B cell (primary cell): ENCODE measurements around the gene RGS6. TPM values are rescaled to one million over a fixed set of nuclear protein-coding genes. Genes with fewer than 3 reads are reported as not detected.

Experiments
- ATAC-seq: fragments of 200-7000 bp; cut with Tn5 transposase; one replicate; pipeline ENCODE4 v1.10.0; 2021; ENCODE audit warnings: low read depth, mild to moderate bottlenecking, moderate number of reproducible peaks, moderate library complexity
- CTCF ChIA-PET: fragments of 350-600 bp; sonication (Branson Sonifier 250); formaldehyde crosslinking; loops from one replicate; lab custom pipeline; 2021; ENCODE audit warnings: antibody characterized with exemption, inconsistent platforms; lab: Charles Lee
- POLR2A ChIA-PET: fragments of 350-600 bp; sonication (Branson Sonifier 250); formaldehyde crosslinking; loops from one replicate; lab custom pipeline; 2021; ENCODE audit warnings: antibody characterized with exemption; lab: Charles Lee
- DNase-seq: peaks from one replicate; pipeline ENCODE4 v3.0.0; 2013
- H2AFZ ChIP-seq: 2 replicates; pipeline ENCODE4 v1.6.1; 2012; ENCODE audit warnings: mild to moderate bottlenecking, low read depth, low read length; ENCODE audit not compliant: insufficient read depth, poor library complexity, severe bottlenecking
- H3K27ac ChIP-seq, 2 donors: 1 replicate in 1 of 2; 2 replicates in 1 of 2; pipeline ENCODE4 v1.5.1; 2012 to 2013; ENCODE audit warnings: low read length in 2 of 2, mild to moderate bottlenecking in 2 of 2, moderate library complexity in 1 of 2
- H3K27me3 ChIP-seq, 4 experiments: fragments of 200-600 bp in 1 of 4; sonication (generic) in 1 of 4; replicated peaks in 1 of 4; 1 replicate in 2 of 4; 2 replicates in 2 of 4; pipeline versions ENCODE4 v1.6.1 to v1.7.0; 2013 to 2016; ENCODE audit warnings: low read length in 3 of 4, mild to moderate bottlenecking in 2 of 4, mixed read lengths in 1 of 4, moderate library complexity in 1 of 4; ENCODE audit not compliant: insufficient read depth in 4 of 4, control insufficient read depth in 3 of 4; ENCODE audit errors: control extremely low read depth in 1 of 4
- H3K36me3 ChIP-seq, 2 experiments: replicated peaks in 1 of 2; 1 replicate in 1 of 2; 2 replicates in 1 of 2; pipeline versions ENCODE4 v1.6.1 to v1.7.1; 2013; ENCODE audit warnings: low read length in 1 of 2; ENCODE audit not compliant: insufficient read depth in 2 of 2, control insufficient read depth in 1 of 2; ENCODE audit errors: control extremely low read depth in 1 of 2, extremely low read depth in 1 of 2
- H3K4me1 ChIP-seq, 2 donors: fragments of 200-600 bp in 1 of 2; sonication (generic) in 1 of 2; 1 replicate in 1 of 2; 2 replicates in 1 of 2; pipeline versions ENCODE4 v1.5.1 to v1.6.1; 2013 to 2017; ENCODE audit warnings: low read length in 2 of 2; ENCODE audit not compliant: control insufficient read depth in 2 of 2, insufficient read depth in 2 of 2
- H3K4me2 ChIP-seq: replicated peaks from 2 replicates; pipeline ENCODE3; 2012; ENCODE audit warnings: mild to moderate bottlenecking, low read depth, low read length; ENCODE audit not compliant: poor library complexity, severe bottlenecking
- H3K4me3 ChIP-seq, 5 experiments: fragments of 200-600 bp in 1 of 5; sonication (generic) in 1 of 5; 1 replicate in 3 of 5; 2 replicates in 2 of 5; pipeline versions ENCODE4 v1.5.1 to v1.7.0; 2011 to 2016; ENCODE audit warnings: low read length in 4 of 5, mild to moderate bottlenecking in 4 of 5, low read depth in 2 of 5, control low read depth in 1 of 5, moderate library complexity in 1 of 5; ENCODE audit not compliant: insufficient read depth in 1 of 5; ENCODE audit errors: control extremely low read depth in 1 of 5, extremely low read depth in 1 of 5
- H3K79me2 ChIP-seq: fragments of 200-600 bp; sonication (generic); one replicate; pipeline ENCODE4 v1.6.0; 2016; ENCODE audit warnings: low read length; ENCODE audit not compliant: control insufficient read depth, insufficient read depth
- H3K9ac ChIP-seq: fragments of 200-600 bp; sonication (generic); 2 replicates; pipeline ENCODE4 v1.6.1; 2017; ENCODE audit warnings: mild to moderate bottlenecking, low read length, moderate library complexity
- H3K9me3 ChIP-seq, 3 donors: one replicate each; pipeline versions ENCODE4 v1.6.1 to v1.7.1; 2013; ENCODE audit warnings: low read length in 2 of 3; ENCODE audit not compliant: control insufficient read depth in 2 of 3, insufficient read depth in 1 of 3; ENCODE audit errors: control extremely low read depth in 1 of 3
- H4K20me1 ChIP-seq: 2 replicates; pipeline ENCODE4 v1.6.0; 2012; ENCODE audit warnings: mild to moderate bottlenecking, low read length; ENCODE audit not compliant: insufficient read depth, control insufficient read depth, poor library complexity, severe bottlenecking
- H3K27ac Mint-ChIP-seq: one replicate; pipeline ENCODE4 v1.8.0; 2021; ENCODE audit warnings: mixed read lengths
- H3K27me3 Mint-ChIP-seq: one replicate; pipeline ENCODE4 v1.8.0; 2021; ENCODE audit warnings: mixed read lengths
- H3K4me1 Mint-ChIP-seq: one replicate; pipeline ENCODE4 v1.8.0; 2021; ENCODE audit warnings: mixed read lengths
- H3K4me3 Mint-ChIP-seq: one replicate; pipeline ENCODE4 v1.8.0; 2021; ENCODE audit warnings: mixed read lengths
- H3K9me3 Mint-ChIP-seq: one replicate; pipeline ENCODE4 v1.8.0; 2022; ENCODE audit warnings: mixed read lengths; ENCODE audit not compliant: insufficient read depth
- CTCF ChIP-seq: fragments of 200-600 bp; IDR thresholded peaks from one replicate; pipeline ENCODE4 v1.8.0; 2022; ENCODE audit warnings: antibody characterized with exemption, mild to moderate bottlenecking
- EZH2 ChIP-seq: IDR thresholded peaks from 2 replicates; pipeline ENCODE4 v1.6.1; 2012; ENCODE audit warnings: borderline replicate concordance, low read depth, mild to moderate bottlenecking, moderate library complexity, low read length; ENCODE audit not compliant: insufficient read depth, poor library complexity, severe bottlenecking
- WGBS: methylation state at CpG from one replicate; pipeline ENCODE4 v1.1.5; 2013; ENCODE audit warnings: missing lambda C conversion rate; ENCODE audit not compliant: insufficient coverage; 5-methylcytosine and 5-hydroxymethylcytosine counted together
- intact Hi-C: fragments of 100-400 bp; cut with micrococcal nuclease; formaldehyde crosslinking; loops from one replicate; pipeline ENCODE4 v1.10.0; 2022
- polyA plus RNA-seq: library from polyadenylated mRNA; depleted of rRNA; stranded (reverse); fragments of >200 nt; gene quantifications from 2 replicates; pipeline ENCODE4 v1.2.3, GENCODE V29; 2012
- total RNA-seq, 2 donors: library from RNA; stranded (reverse); fragments of 120-200 nt in 1 of 2; gene quantifications; 1 replicate in 1 of 2; 2 replicates in 1 of 2; pipeline versions ENCODE4 v1.2.3 to v1.2.4, GENCODE V29; 2013 to 2022

RGS6 gene
- total and polyA plus RNA-seq, 2 donors (not counting 1 experiment from before 2014, with no cell fraction given), result 0.07 TPM; not detected in 1

GRCh38 chr14:72503696-72504368 lies 571.6 kb downstream of the RGS6 start:
- 100% methylated on average over 1 of the region's 2 CpGs for WGBS
- intact Hi-C loops, result no loop called here
- H3K4me1 Mint-ChIP-seq, result no peaks in the 10 kb centered on the region
- ChIA-PET CTCF (interaction anchor here (2.8 kb wide), 1 partner anchor 401 kb away, joined by 9 read pairs; no protein-coding TSS in a partner anchor), POLR2A (no interaction called here)
- Histone ChIP-seq H3K27ac (no peak overlapping the region), H3K79me2 (no peaks in the 10 kb centered on the region), H3K4me3 (no peak overlapping the region), H3K9ac (no peak overlapping the region), H3K27me3 (peaks cover 0 to 7% (median 0%) of the 10 kb centered on the region in 4 experiments), H3K9me3 (peaks cover 0 to 10% (median 0%) of the 10 kb centered on the region in 3 donors), H3K4me2 (no peak overlapping the region), H3K4me1 (no peaks in the 10 kb centered on the region), H3K36me3 (no peaks in the 10 kb centered on the region), H2AFZ (no peak overlapping the region), H4K20me1 (no peaks in the 10 kb centered on the region)
- no peak overlapping the region for H3K27ac Mint-ChIP-seq
- DNase-seq (no peak), ATAC-seq (no peak)
- H3K4me3 Mint-ChIP-seq, result no peak overlapping the region
- TF ChIP-seq EZH2, result no peak
- no peak for TF ChIP-seq CTCF
- H3K27me3 Mint-ChIP-seq, result peaks cover 16% of the 10 kb centered on the region
- peaks cover 4% of the 10 kb centered on the region for H3K9me3 Mint-ChIP-seq

- intact Hi-C loops, result no loop called here
- TF ChIP-seq EZH2 (no peak), CTCF (no peak)
- H3K4me1 ChIP-seq, result peaks cover 4 to 7% of the 10 kb centered on the region in 2 donors
- H3K4me1 Mint-ChIP-seq, result peaks cover 2% of the 10 kb centered on the region
- H3K4me3 ChIP-seq, result no peak overlapping the region
- H3K79me2 ChIP-seq, result no peaks in the 10 kb centered on the region
- no peaks in the 10 kb centered on the region for H3K36me3 ChIP-seq
- ChIA-PET CTCF (interaction anchor here (0.9 to 3.3 kb wide), 4 partner anchors 11 to 399 kb away, joined by 3 to 26 read pairs (median 4); no protein-coding TSS in a partner anchor), POLR2A (no interaction called here)
- H4K20me1 ChIP-seq, result no peaks in the 10 kb centered on the region
- H3K9me3 ChIP-seq, result no peaks in the 10 kb centered on the region
- no peak overlapping the region for H2AFZ ChIP-seq
- H3K4me3 Mint-ChIP-seq, result no peak overlapping the region
- H3K9me3 Mint-ChIP-seq, result no peaks in the 10 kb centered on the region
- no peak overlapping the region for H3K4me2 ChIP-seq
- H3K27me3 ChIP-seq, result peaks cover 0 to 4% (median 0%) of the 10 kb centered on the region in 4 experiments
- H3K27ac Mint-ChIP-seq, result no peak overlapping the region
- H3K9ac ChIP-seq, result no peak overlapping the region
- H3K27me3 Mint-ChIP-seq, result peaks cover 14% of the 10 kb centered on the region
- 100% methylated on average over 1 of the region's 4 CpGs for WGBS
- ATAC-seq, result no peak
- no peak for DNase-seq
- no peak overlapping the region for H3K27ac ChIP-seq
Observed at GRCh38 chr14:72510566-72510965, 578.3 kb downstream of the RGS6 start.
